NCI-H748 treated with DMSO at 0.1 percent for 48 hours (cell line): Measurements from ENCODE around the gene REXO1.
"Not testable (repeated sequence)": the region's sequence is repeated elsewhere in the genome, so short reads cannot be mapped to it uniquely, and the experiment has no call there.

Source experiments
- DNase-seq: peaks from one replicate; lab custom pipeline; 2025; lab: John Stamatoyannopoulos, UW

The REXO1 gene, protein sequence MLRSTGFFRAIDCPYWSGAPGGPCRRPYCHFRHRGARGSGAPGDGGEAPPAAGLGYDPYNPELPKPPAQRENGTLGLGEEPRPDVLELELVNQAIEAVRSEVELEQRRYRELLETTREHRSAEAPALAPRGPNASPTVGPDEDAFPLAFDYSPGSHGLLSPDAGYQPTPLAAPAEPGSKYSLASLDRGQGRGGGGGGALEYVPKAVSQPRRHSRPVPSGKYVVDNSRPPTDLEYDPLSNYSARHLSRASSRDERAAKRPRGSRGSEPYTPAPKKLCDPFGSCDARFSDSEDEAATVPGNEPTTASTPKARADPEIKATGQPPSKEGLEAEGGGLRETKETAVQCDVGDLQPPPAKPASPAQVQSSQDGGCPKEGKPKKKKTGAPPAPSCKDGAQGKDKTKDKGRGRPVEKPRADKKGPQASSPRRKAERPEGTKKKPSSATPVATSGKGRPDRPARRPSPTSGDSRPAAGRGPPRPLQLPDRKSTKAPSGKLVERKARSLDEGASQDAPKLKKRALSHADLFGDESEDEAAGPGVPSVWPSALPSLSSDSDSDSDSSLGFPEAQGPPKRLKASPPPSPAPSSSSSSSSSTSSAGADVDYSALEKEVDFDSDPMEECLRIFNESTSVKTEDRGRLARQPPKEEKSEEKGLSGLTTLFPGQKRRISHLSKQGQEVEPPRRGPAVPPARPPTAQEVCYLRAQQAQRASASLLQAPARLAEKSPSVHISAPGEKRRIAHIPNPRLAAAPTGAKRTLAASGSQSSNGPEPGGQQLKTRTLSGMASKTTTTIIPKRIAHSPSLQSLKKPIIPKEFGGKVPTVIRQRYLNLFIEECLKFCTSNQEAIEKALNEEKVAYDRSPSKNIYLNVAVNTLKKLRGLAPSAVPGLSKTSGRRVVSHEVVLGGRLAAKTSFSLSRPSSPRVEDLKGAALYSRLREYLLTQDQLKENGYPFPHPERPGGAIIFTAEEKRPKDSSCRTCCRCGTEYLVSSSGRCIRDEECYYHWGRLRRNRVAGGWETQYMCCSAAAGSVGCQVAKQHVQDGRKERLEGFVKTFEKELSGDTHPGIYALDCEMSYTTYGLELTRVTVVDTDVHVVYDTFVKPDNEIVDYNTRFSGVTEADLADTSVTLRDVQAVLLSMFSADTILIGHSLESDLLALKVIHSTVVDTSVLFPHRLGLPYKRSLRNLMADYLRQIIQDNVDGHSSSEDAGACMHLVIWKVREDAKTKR

DNA sequence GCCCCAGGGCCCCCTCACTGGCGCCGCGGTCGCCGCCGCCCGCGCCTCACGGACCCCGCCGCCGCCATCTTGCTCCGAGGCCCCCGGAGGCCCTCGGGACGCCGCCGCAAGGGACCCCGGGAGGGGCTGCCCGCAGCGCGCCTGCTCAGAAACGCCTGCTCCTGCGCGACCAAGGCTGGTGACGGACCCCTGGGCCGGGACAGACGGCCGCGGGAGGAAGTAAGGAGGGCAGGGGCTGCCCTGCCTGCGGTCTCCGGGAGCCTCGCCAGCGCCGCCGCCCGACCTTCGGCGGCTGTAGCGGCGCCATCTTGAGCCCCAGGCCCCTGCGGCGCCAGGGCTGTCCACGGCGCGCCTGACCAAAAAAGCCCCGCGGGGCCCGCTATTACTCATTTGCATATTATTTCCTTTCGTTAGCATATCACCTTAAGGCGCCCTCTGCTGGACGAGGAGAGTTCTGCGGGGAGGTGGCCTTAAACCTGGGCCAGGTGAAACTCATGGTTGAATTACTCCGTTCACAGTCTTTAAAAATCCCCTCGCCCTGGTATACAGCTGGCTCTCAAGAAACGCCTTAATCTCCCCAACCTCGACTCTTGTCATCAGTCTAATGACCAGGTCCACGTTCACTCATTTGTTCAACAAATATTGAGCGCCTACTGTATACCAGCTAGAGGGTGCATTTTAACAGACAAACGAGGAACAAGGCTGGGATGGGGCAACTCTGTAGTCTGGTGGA, at the start of gene REXO1:
Gene REXO1 (minus strand): TSS at position 85 of the 733 bp plus-strand sequence. CDS start 125 bp downstream, outside the sequence.
- DNase-seq: peak; percentile 82

DNA sequence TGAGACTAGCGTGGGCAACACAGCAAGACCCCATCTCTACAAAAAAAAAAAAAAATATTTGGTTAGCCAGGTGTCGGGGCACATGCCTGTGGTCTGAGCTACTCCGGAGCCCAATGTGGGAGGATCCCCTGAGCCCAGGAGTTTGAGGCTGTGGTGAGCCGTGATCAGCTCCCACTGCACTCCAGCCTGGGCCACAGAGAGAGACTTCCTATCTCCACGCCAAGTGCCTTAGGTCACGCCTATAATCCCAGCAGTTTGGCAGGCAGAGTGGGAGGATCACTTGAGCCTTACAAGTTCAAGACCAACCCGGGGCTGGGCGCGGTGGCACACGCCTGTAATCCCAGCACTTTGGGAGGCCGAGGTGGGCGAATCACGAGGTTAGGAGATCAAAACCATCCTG, 48.2 kb upstream of the REXO1 start:
- DNase-seq: no peak

GRCh38 chr19:1893791-1894190, 45.5 kb upstream of the REXO1 start:
- DNase-seq: no peak

DNA sequence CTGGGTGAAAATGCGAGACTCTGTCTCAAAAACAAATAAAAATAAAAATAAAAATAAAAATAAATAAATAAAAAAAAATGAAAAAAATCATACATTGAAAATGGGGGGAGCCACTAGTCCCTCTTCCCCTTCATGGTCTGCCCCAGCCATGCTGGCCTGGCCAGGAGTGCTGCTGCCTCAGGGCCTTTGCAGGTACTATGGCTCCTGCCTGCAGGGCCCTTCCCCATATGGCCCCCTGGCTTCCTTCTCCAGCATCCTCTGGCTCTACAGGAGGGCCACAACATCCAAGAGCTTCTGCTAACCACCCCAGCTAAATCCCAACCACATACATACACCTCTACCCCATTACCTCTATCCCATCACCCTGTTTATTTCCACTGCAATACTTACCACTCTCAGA, 41.6 kb upstream of the REXO1 start:
- DNase-seq: no peak

DNA sequence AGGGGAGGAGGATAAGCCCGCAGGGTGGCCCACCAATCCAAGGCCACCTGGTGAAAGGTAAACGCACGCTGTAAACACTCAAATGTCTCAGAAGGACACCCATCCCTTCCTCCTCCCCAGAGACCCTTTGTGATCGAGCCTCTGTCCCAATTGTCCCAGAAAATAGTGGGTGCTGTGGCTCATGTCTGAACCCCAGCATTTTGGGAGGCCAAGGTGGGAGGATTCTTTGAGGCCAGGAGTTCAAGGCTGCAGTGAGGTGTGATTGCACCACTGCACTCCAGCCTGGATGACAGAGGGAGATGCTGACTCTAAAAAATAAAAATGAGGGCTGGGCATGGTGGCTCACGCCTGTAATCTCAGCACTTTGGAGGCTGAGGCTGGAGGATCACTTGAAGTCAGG, 40.1 kb upstream of the REXO1 start:
- DNase-seq: no peak

DNA sequence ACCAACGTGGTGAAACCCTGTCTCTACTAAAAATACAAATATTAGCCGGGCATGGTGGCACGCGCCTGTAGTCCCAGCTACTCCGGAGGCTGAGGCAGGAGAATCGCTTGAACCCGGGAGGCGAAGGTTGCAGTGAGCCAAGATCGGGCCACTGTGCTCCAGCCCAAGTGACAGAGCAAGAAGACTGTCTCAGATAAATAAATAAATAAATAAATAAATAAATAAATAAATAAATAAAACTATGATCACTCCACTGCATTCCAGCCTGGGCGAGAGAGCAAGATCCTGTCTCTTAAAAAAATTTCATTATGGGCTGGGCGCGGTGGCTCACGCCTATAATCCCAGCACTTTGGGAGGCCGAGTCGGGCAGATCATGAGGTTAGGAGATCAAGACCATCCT, 38.1 kb upstream of the REXO1 start:
- not testable (repeated sequence) for DNase-seq

DNA sequence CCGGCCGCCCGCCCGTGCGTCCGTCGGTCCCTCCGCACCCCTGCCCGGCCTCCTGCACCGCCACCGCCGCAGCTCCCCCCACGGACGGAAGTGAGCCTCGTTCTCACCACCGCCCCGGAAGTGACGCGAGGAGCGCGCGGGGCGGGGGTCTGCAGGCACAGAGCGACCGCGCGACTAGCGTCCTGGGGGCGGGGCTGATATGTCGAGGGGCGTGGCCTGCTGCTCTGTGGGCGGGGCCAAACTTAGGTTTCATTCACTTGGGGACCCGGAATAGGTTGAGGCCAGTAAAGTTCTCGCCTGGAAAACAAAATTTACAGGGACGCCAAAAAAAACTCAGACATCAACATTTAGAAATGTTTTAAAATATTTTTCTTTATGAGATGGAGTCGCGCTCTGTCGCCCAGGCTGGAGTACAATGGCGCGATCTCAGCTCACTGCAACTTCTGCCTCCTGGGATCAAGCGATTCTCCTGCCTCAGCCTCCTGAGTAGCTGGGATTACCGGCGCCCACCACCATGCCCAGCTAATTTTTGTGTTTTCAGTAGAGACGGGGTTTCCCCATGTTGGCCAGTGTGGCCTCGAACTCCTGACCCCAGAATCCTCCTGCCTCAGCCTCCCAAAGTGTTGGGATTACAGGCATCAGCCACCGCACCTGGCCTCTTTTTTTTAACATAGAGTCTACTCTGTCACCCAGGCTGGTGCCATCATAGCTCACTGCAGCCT, 37.3 kb upstream of the REXO1 start, which contains the start of gene ABHD17A:
Gene ABHD17A (minus strand): TSS at position 99 of the 722 bp plus-strand sequence. CDS start 3,930 bp downstream, outside the sequence.
- DNase-seq: peak; percentile 38

DNA sequence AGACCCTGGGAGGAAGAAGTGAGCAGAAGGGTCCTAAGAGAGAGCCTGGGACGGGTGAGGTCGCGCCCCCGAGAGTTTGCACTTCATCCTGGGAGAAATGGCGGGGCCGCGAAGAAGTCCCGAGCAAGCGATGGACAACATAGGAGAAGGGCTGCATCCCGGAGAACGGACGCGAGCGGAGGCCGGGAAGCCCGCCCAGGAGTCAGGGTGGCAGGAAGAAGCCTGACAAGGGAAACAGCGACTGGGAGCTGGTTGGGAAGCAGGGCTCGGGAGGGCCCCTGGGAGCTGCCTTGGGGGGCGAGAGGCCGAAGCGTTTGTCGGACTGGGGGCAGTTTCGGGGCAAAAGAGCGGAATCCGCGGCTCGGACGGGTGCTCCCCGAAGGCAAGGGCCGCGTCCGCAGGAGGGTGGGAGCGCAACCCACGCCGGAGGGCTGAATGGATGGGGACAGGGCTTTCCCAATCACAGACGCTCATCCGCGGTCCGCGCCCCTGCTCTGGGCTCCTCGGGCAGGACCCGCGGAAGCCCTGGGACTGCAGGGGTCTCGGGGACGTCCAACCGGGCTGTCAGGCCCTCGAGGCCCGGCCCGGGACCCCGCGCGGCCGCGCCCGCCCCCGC, 36.5 kb upstream of the REXO1 start:
- no peak for DNase-seq

DNA sequence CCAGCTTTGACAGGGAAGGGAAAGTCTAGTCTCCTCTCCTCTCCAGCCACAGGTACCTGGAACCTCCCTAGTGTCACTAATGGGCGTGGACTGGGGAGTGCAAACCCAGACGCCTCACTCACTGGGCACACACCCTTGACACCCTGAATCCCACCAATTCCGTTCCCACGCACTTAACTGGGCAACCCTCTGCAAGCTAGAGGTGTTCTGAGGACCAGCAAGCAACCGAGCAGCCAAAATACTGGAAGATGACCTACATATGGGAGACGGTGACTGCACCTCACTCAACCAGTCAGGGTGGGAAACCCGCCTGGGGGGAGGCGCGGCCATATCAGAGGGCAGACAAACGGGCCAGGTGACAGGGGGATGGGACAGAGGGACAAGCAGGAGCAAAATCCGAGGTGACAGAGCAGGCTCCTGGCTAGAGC, 36.0 kb upstream of the REXO1 start:
- no peak for DNase-seq

DNA sequence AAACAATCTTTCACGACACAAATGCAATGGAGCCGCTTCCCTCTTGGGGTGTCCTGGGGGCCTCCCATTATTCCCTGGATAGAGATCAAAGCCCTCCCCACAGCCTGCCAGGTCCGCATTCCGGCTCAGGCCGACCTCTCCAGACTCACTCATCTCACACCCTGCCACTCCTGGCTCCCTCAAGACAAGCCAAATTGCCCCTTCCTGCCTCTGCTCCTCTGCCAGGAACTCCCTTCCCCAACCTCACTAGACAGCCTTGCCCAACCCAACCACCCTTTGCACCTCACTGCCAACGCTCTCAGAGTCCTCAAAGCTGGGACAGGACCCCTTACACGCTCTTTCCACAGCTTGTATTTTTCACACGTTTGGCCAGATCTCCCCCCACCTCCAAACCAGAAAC, 35.5 kb upstream of the REXO1 start:
- no peak for DNase-seq

DNA sequence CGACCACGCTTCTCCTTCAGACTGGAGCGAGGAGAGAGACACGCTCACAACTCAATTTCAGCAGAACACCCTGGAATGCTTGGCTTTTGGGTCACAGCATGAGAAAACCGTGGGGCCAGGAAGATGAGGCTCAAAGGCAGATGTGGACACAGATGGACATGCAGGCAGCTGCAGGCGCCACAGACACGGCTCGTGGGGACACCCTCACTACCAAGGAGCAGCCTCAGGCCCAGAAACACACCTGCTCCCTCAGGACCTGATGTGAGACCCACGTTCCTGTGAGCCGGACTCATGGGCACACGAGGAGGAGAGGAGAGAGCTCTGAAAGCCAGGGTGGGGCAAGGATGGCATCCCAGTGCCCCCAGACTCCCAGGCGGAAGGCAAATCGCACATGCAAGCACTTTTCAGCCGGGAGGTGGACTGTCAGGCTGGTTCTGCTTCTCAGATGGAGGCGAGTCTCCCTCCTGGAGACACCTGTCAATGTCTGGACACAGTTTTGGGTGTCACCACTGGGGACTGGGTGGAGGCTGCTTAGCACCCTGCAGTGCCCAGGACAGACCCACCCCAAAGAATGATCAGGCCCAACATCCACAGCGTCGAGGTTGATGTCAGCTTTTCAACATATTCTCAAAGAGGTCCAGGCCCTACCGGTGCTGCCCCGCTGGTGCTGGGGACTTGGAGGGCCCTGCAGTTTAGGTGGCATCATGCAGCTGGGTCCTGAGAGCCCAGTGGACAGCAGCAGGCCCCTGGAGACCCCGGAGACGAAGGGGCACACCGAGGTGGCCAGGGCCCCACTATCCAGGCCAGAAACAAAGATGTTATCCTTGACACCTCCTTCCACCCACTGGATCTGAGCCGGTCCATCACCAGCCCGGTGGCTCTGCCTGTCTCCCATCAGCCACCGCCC, 34.8 kb upstream of the REXO1 start:
- no peak for DNase-seq

GRCh38 chr19:1882089-1882785, 34.0 kb upstream of the REXO1 start:
- no peak for DNase-seq

DNA sequence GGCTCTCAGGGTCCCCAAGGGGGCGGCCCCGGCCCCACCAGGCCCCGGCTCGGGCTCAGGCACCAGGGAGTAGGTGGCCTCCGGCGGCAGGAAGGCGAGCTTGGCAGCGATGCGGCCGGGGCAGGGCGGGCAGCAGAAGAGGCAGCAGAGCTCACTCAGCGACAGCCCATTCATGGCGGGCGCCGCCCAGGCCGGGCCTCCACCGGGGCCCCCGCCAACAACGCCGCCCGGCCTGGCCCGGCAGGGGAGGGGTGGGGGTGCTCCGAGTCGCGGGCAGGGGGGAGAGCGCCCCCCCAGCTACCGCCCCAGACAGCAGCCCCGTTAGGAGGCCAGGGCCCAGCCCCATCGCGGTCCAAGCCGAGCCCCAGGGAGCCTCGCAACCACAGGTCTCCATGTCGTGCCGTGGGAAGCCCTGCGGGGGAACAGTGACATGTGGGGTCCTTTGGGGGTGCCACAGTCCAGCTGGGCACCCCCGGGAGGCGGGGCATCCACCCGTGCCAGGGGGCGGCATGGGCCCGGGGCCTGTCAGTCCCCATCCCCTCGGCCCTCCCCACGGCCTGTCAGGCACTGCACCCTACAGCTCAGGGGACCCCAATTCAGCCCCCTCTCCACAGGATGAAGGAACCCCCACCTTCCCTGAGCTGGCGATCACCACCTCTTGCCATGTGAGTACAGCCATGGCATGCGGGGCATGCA, 33.3 kb upstream of the REXO1 start:
- DNase-seq: not testable (repeated sequence)

GRCh38 chr19:1880611-1881392, 32.5 kb upstream of the REXO1 start:
- DNase-seq: no peak

DNA sequence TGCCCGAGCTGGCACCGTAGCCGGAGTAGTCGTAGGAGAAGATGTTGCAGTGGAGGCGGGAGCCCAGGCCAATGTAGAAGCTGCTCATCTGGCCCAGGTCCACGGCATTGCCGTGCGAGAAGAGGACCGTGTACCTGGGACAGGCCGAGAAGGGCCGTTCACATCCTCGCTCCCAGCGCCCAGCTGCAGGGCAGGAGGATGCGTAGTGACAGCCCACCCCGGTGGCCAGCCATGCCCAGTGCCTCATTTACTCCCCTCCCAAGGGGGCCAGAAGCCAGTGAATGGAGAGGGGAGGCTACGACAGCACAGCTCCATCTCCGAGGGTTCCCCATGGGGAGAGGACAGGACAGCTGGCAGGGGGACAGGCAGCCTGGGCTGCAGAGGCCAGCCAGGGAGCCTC, 31.7 kb upstream of the REXO1 start:
- not testable (repeated sequence) for DNase-seq

DNA sequence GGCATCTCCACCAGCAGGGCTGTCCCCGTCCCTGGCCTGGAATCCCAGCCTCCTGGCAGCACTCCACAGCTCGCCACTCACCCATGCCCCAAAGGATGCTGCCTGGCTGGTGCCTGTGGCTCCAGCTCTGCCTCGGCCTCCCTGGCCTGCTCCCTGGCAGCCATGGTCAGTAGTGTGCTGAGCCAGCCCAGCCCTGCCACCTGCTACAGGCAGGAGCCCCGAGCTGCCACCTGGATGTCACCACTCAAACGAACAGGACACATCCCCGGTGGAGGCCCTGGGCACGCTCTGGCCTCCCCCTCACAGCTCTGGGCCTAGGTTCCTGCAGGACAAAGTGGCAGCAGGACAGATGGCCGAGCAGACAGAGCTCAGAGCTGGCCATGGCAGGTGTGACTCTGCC, 30.3 kb upstream of the REXO1 start:
- DNase-seq: not testable (repeated sequence)

DNA sequence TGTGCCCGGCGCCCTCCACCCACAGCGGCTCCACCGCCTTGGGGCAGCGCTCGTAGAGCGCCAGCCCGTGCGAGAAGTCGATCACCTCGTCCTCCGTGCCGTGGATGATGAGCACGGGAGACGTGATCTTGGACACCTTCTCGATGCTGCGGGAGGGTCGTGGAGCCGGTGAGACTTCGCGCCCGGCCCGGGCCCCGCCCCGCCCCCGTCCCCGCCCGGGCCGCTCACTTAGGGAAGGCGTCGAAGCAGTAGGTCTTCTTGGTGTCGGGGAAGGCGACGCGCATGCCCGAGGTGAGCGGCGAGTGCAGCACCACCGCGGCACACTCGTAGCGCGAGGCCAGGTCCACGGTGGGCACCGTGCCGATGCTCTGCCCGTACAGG, 29.0 kb upstream of the REXO1 start:
- DNase-seq: not testable (repeated sequence)
